Measurements from ENCODE around the gene MUC16.

Gene MUC16

DNA sequence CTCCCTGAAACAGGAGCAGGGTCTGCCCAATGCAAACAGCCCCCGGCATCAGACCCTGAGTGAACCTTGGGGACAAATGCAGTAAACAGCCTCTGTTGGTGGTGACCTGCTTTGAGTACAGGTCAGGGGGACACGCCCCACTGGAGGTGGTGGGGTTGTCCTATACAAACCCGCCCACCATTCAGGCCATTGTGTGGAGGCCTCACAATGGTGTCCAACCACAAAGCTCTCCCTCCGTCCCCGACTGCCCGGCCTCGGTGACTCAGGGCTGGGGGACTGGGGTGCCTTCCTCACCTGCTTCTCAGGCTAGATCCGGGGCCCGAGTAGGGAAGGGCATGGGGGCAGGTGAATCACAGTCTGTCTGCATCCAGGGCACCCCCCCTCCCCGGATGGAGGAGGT is 1.5 kb downstream of the MUC16 start:
- no peak for DNase-seq

DNA sequence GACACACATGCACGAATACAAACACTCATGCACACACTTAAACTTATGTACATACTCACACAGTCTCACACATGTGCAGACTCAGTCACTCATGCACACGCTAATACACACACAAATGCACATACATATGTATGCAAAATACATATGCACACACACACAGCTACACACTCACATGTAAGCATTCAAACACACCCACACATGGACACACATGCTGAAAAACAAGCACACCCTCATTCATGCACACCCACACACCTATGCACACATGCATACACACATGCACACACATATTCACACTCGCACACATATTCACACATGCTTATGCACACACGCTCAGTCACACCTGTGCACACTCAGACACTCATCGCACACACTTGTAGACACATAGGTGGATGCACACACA is 9.3 kb downstream of the MUC16 start:
- DNase-seq: no peak

DNA sequence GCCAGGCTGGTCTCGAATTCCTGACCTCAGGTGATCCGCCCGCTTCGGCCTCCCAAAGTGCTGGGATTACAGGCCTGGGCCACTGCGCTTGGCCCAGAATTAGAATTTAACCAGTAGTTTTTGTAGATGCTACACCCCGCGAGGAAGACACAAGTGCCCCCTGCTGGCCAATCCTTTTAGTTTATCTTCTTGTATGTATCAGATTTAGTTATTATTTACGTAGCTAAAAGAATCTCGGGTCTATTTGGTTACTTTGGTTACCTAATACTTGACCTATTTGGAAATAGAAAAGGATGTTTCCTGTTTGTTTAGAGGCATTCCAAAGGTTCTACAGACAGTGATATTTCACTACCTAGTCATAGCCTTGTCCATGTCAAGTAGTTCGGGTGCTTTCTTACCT is 22.0 kb downstream of the MUC16 start:
- DNase-seq: no peak

DNA sequence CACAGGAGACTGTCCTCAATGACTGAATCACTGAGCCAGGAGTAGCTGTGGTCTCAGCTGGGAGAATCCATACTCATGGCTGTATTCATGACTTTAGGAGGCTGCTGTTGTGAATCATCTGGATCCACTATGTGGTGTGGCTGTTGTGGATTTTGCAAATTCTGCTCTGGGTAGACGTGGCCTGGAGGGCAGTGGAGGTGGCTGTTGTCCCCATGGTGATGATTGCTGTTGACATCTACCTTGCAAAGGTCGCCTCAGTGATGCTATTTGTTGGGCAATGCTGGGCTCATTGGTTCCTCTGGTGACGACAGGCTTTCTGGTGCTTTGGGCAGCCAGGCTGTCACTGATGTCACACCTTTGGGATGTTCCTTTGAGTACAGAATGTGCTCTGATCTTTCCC is 23.9 kb downstream of the MUC16 start:
- DNase-seq: no peak

DNA sequence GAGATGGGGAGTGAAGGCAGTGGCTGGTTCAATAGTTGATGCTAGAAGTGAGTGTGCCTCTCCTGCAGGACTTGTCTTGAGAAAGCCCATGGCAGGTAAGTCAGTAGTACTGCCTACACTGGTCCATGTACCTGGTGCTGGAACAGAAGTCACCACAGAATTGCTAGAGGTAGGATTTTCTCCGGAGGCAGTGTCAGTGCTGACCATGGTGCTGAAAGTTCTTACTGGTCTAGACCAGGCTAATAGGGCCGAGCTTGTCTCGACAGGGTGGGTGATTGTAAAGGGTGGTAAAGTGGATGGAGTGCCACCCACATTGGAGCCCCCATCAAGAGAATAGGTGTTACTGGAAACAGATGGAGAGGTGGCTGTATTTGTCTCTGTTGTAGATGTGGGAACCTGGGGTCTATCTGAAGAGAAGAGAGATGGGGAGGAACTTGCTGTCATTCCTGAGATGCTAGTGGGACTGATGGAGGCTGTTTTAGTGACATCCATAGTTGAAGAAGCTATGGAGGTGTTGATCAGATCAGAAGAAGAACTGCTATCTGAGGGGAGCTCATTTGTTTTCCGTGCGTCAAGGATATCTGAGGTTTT is 36.6 kb downstream of the MUC16 start:
- DNase-seq: no peak

DNA sequence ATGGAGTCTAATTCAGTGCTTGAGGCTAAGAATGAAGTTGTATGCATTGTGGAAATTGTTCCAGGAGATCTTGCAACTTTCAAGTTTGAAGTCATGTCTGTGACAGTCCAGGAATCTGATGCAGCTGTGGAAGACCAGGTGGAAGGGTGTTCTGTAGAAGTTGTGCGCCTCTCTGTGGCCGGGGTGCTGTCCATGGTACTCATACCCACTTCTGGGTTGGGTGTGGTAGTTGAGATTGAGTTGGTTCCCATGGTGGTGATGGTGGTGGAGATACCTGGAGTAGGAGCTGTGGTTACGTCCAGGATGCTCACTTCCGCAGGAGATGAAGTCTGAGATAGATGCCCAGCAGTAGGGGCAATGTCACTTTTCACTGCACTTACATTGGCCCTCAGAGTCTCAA is 44.3 kb downstream of the MUC16 start:
- DNase-seq: no peak
